GM12801 (cell line): ENCODE results near the gene NEFH.

Experiments used
- CTCF ChIP-seq: IDR thresholded peaks from one replicate; pipeline ENCODE4 v1.5.1; 2011; ENCODE audit warnings: control low read depth; ENCODE audit not compliant: insufficient read length; ENCODE audit errors: extremely low read depth

Gene NEFH

GRCh38 chr22:29480262-29480511 is 169 bp downstream of the NEFH start:
- no peak for TF ChIP-seq CTCF

GRCh38 chr22:29480512-29481264 is 670 bp downstream of the NEFH start:
- TF ChIP-seq CTCF, result no peak

GRCh38 chr22:29481265-29482000 is 1.4 kb downstream of the NEFH start:
- TF ChIP-seq CTCF, result no peak

- no peak for TF ChIP-seq CTCF
These were observed 2.2 kb downstream of the NEFH start for GRCh38 chr22:29482253-29482652.

- TF ChIP-seq CTCF, result no peak
These were observed 2.7 kb downstream of the NEFH start for GRCh38 chr22:29482726-29483125.

- no peak for TF ChIP-seq CTCF
These were observed 3.2 kb downstream of the NEFH start for GRCh38 chr22:29483254-29483653.

GRCh38 chr22:29484642-29485041 is 4.6 kb downstream of the NEFH start:
- TF ChIP-seq CTCF, result no peak
